Amygdala (tissue), 56 donors: Measurements from ENCODE around the gene SUPV3L1.
"Not testable (repeated sequence)": the region's sequence is repeated elsewhere in the genome, so short reads cannot be mapped to it uniquely, and the experiment has no call there.

Source experiments
- DNase-seq, 56 donors: peaks; one replicate each; lab custom pipeline; 2025; lab: John Stamatoyannopoulos, UW

The SUPV3L1 gene

GRCh38 chr10:69179743-69180524, at the start of gene SUPV3L1:
SUPV3L1 (plus strand) TSS chr10:69180234; CDS start chr10:69180292, 58 bp downstream.
- DNase-seq: peak; percentile 64 to 98 (median 90)

DNA sequence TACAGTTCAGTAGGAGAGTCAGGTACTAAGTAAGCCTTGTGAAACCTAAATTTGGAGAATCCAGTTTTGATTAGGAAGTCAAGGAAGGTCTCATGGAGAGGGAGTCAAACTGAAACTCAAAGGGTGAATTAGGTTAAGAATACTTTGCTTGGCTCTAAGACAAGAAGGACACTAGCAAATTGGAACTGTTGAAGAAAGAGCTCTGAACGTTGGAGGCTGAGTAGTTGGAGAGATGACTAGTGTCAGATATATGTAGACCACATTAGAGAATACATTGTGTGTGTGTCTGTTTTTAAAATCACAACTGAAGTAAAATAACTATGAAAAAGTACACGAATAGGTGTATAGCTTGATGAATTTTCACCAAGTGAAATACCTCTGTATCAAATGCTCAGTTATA, 49.8 kb upstream of the SUPV3L1 start:
- DNase-seq: no peak

DNA sequence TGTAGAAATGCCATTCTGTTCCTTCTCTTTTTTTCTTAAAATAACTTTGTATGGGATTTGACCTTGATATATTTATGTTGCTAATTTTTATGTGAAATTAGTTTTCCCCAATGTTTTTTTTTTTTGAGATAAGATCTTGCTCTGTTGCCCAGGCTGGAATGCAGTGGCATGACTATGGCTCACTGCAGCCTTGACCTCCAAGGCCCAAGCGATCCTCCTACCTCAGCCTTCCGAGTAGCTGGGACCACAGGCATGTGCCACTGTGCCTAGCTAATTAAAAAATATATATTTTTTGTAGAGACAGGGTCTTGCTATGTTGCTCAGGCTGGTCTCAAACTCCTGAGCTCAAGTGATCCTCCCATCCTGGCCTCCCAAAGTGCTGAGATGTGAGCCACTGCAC, 40.1 kb upstream of the SUPV3L1 start:
- DNase-seq: no peak

DNA sequence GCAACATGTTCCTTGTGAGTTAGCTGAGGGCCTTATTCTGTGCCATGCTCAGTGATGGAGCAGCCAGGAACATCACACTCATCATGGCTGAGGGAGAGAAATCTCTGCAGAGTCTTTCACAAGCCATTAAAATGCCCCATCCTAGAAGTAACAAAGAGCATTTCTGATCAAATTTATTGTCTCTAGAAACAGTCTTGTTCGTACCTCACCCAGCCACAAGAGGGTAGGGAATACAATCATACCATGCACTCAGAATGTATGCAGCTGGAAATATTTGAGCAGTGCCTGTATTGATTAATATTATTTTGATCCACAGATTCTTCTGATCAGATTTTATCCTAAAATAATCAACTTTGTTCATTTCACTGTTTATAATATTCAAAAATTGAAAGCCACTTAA, 38.7 kb upstream of the SUPV3L1 start:
- no peak for DNase-seq

DNA sequence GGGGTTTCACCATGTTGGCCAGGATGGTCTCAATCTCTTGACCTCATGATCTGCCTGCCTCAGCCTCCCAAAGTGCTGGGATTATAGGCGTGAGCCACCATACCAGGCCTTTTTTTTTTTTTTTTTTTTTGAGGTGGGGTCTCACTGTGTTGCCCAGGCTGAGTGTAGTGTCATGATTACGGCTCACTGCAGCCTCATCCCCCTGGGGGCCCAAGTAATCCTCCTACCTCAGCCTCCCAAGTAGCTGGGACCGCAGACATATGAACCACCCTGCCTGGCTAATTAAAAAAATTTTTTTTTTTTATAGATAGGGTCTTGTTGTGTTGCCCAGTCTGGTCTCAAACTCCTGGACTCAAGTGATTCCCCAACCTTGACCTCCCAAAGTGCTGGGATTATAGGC, 38.0 kb upstream of the SUPV3L1 start:
- not testable (repeated sequence) for DNase-seq

GRCh38 chr10:69142983-69143382, 37.1 kb upstream of the SUPV3L1 start:
- DNase-seq: no peak

DNA sequence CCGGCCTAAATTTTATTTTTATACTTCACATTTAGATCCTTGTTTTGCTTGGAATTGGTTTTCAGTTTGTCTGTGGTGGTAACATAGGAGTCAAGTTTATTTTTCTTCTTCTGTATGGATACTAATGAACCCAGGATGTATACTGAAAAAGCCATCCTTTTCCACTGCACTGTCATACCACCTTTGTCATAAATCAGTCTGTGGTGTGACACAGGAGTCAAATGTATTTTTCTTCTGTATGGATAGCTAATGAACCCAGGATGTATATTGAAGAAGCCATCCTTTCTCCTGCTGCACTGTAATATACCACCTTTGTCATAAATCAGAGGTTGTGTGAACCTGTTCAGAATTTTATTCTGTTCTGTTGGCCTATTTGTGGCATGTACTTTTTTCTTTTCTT, 34.7 kb upstream of the SUPV3L1 start:
- no peak for DNase-seq

DNA sequence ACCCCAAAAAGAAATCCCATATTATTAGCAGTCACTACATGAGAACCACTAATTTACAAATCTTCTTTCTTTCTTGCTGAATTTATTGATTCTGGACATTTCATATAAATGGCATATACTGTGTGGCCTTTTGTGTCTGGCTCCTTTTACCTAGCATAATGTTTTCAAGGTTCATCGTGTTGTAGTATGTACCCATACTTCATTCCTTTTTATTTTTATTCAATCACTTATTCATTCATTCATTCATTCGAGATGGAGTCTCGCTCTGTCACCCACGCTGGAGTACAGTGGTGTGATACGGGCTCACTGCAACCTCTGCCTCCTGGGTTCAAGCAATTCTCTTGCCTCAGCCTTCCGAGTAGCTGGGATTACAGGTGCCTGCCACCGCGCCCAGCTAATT, 34.2 kb upstream of the SUPV3L1 start:
- no peak for DNase-seq

DNA sequence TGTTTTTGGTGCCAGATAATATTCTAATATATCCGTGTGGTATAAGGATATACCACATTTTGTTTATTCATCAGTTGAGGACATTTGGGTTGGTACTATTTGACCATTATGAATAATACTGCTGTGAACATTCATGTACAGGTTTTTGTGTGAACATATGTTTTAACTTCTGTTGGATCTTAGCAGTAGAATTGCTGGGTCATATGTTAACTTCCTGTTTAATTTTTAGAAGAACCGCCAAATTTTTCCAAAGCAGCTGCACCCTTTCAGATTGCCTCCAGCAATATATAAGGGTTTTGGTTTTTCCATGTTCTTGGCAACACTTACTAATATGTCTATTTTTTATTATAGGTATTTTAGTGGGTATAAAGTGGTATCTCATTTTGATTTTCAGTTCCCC, 33.3 kb upstream of the SUPV3L1 start:
- no peak for DNase-seq

DNA sequence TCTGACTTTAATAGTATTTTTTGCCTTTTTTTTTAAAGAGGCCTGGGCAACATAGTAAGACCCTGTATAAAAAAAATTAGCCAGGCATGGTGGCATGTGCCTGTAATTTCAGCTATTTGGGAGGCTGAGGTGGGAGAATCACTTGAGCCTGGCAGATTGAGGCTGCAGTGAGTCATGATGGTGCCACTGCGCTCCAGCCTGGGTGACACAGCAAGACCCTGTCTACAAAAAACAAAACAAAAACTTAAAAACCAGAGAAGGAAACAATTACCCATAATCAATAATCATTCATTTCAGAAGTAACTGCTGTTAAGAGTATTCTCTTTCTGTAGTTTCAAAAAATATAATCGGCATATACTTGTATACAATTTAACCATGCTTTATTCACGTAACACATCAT, 28.1 kb upstream of the SUPV3L1 start:
- no peak for DNase-seq

- no peak for DNase-seq
Observed at GRCh38 chr10:69153227-69153626, 26.8 kb upstream of the SUPV3L1 start.

DNA sequence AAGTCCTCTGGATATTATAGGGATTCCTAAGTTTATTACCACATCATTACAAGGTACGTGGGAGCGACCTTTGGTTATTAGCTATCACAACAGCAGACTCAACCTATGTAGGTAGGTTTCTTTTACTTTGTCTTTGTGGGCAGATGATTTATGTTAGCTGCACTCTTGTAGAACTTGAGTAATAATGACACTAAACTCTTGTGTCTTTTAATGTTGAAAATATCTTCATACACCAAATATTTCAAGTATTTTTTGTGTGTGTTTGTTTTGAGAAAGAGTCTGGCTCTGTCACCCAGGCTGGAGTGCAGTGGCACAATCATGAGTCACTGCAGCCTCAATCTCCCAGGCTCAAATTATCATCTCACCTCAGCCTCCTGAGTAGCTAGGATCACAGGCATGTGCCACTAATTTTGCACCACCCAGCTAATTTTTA, 19.2 kb upstream of the SUPV3L1 start:
- DNase-seq: no peak

DNA sequence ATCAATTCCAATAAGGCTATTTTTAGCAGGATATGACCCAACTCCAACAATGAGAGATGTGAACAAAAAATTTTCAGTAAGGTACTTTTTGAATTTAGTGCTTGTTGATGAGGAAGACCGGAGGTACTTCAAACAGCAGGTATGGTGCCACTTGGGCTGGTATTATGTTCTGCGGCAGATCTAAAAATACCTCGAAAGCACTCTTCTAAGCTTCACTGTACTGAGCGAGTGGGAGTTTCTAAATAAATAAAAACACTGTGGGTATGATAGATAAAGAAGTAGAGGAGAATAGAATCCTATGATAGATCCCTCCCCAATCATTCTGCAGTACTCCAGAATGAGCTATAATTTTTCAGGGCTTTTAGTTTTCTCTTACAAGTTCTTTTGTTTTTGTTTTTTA, 11.5 kb upstream of the SUPV3L1 start:
- no peak for DNase-seq

GRCh38 chr10:69172241-69172982, 7.6 kb upstream of the SUPV3L1 start:
- DNase-seq: no peak

DNA sequence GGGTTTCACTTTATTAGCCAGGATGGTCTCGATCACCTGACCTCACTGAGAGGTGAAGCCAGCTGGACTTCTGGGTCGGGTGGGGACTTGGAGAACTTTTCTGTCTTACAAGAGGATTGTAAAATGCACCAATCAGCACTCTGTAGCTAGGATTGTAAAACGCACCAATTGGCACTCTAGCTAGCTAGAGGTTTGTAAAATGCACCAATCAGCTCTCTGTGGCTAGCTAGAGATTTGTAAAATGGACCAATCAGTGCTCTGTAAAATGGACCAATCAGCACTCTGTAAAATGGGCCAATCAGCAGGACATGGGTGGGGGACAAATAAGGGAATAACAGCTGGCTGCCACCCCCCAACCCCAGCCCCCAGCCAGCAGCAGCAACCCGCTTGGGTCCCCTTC, 4.7 kb upstream of the SUPV3L1 start:
- DNase-seq: not testable (repeated sequence)

GRCh38 chr10:69176823-69177222, 3.2 kb upstream of the SUPV3L1 start:
- DNase-seq: no peak

GRCh38 chr10:69179089-69179742, 818 bp upstream of the SUPV3L1 start:
- peak in 3 of 56 donors; percentile 13 to 26 (median 20) for DNase-seq

GRCh38 chr10:69180525-69181204, 631 bp downstream of the SUPV3L1 start:
- DNase-seq: no peak

DNA sequence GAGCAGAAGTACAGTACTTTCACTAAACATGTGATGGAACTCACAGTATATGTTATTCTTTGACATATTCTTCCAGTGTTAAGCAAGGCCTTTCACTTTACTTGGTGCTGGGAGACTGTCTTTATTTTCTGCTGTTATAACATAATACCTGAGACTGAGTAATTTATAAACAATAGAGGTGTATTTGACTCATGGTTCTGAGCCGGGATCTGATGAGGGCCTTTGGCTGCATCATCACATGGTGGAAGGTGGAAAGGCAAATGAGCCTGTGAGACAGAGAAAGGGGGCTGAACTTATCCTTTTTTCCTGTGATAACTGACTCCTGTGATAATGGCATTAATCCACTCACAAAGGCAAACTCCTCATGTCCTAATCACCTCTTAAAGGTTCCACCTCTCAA, 1.4 kb downstream of the SUPV3L1 start:
- DNase-seq: no peak

DNA sequence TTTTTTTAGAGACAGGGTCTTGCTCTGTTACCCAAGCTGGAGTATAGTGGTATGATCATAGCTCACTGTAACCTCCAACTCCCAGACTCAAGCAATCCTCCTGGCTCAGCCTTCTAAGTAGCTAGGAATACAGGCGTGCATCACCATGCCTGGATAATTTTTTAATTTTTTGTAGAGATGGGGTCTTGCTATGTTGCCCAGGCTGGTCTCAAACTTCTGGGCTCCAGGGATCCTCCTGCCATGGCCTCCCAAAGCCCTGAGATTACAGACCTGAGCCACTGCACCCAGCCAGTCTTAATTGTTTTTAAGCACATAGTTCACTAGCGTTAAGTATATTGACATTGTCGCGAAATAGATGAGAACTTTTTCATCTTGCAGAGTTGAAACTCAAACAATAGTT, 2.0 kb downstream of the SUPV3L1 start:
- no peak for DNase-seq

DNA sequence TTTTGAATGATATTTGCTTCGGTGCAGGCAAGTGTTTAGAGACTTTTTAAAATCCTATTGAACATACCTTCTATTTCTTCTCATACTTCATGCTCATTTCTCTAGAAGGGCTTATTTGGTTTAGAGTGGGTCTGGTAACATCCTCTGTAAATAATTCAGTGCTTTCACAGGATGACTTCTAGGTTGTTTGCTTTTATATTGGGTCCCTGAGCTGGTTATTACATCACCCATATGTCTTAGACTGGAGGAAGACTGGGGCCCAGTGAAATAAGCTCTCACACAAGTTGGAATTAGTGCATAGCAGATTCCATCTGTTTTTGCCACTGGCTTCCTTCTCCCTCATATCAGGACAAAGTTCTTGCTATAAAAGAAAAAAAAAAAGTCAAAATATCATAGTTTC, 6.5 kb downstream of the SUPV3L1 start:
- DNase-seq: no peak
